Measurements from ENCODE around the gene WARS2. TPM values are rescaled to one million over a fixed set of nuclear protein-coding genes. Genes with fewer than 3 reads are reported as not detected.

Gene WARS2
- total and polyA plus RNA-seq, 2 of the 8 experiments (the other 6 are each of a cell fraction or from before 2014, with no cell fraction given): 4.3 to 12.9 TPM

DNA sequence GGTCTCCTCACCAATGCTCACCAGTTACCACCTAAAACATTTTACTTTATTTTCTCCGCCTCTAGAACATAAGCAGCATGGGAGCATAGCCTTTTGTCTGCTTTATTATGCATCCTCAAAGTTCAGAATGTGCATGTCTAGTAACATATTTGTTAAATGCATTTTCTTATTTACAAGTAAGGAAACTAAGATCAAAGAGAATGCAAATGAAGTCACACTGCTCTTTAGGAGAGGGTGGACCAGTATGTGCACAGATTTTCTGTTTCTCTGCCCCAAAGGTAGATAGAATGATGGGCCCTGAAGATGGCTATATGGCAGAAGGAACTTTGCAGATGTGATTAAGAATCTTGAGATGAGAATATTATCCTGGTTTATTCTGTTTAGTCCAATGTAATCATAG, 9.7 kb upstream of the WARS2 start (continued):
- TF ChIP-seq, protein P1, sequence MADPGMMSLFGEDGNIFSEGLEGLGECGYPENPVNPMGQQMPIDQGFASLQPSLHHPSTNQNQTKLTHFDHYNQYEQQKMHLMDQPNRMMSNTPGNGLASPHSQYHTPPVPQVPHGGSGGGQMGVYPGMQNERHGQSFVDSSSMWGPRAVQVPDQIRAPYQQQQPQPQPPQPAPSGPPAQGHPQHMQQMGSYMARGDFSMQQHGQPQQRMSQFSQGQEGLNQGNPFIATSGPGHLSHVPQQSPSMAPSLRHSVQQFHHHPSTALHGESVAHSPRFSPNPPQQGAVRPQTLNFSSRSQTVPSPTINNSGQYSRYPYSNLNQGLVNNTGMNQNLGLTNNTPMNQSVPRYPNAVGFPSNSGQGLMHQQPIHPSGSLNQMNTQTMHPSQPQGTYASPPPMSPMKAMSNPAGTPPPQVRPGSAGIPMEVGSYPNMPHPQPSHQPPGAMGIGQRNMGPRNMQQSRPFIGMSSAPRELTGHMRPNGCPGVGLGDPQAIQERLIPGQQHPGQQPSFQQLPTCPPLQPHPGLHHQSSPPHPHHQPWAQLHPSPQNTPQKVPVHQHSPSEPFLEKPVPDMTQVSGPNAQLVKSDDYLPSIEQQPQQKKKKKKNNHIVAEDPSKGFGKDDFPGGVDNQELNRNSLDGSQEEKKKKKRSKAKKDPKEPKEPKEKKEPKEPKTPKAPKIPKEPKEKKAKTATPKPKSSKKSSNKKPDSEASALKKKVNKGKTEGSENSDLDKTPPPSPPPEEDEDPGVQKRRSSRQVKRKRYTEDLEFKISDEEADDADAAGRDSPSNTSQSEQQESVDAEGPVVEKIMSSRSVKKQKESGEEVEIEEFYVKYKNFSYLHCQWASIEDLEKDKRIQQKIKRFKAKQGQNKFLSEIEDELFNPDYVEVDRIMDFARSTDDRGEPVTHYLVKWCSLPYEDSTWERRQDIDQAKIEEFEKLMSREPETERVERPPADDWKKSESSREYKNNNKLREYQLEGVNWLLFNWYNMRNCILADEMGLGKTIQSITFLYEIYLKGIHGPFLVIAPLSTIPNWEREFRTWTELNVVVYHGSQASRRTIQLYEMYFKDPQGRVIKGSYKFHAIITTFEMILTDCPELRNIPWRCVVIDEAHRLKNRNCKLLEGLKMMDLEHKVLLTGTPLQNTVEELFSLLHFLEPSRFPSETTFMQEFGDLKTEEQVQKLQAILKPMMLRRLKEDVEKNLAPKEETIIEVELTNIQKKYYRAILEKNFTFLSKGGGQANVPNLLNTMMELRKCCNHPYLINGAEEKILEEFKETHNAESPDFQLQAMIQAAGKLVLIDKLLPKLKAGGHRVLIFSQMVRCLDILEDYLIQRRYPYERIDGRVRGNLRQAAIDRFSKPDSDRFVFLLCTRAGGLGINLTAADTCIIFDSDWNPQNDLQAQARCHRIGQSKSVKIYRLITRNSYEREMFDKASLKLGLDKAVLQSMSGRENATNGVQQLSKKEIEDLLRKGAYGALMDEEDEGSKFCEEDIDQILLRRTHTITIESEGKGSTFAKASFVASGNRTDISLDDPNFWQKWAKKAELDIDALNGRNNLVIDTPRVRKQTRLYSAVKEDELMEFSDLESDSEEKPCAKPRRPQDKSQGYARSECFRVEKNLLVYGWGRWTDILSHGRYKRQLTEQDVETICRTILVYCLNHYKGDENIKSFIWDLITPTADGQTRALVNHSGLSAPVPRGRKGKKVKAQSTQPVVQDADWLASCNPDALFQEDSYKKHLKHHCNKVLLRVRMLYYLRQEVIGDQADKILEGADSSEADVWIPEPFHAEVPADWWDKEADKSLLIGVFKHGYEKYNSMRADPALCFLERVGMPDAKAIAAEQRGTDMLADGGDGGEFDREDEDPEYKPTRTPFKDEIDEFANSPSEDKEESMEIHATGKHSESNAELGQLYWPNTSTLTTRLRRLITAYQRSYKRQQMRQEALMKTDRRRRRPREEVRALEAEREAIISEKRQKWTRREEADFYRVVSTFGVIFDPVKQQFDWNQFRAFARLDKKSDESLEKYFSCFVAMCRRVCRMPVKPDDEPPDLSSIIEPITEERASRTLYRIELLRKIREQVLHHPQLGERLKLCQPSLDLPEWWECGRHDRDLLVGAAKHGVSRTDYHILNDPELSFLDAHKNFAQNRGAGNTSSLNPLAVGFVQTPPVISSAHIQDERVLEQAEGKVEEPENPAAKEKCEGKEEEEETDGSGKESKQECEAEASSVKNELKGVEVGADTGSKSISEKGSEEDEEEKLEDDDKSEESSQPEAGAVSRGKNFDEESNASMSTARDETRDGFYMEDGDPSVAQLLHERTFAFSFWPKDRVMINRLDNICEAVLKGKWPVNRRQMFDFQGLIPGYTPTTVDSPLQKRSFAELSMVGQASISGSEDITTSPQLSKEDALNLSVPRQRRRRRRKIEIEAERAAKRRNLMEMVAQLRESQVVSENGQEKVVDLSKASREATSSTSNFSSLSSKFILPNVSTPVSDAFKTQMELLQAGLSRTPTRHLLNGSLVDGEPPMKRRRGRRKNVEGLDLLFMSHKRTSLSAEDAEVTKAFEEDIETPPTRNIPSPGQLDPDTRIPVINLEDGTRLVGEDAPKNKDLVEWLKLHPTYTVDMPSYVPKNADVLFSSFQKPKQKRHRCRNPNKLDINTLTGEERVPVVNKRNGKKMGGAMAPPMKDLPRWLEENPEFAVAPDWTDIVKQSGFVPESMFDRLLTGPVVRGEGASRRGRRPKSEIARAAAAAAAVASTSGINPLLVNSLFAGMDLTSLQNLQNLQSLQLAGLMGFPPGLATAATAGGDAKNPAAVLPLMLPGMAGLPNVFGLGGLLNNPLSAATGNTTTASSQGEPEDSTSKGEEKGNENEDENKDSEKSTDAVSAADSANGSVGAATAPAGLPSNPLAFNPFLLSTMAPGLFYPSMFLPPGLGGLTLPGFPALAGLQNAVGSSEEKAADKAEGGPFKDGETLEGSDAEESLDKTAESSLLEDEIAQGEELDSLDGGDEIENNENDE (IDR thresholded peaks at IDR 0.05; ENCODE audit: insufficient replicate concordance, low read length): no peak
- no peak for TF ChIP-seq BACH1 (IDR thresholded peaks at IDR 0.05; ENCODE audit: low read length)

All from H1 (cell line).